Transverse colon (tissue), 3 donors: ENCODE data around the gene LCORL.

Experiments
- POLR2A ChIP-seq: fragments of 450-650 bp; IDR thresholded peaks from one replicate; pipeline ENCODE4 v1.6.1; 2016; ENCODE audit warnings: antibody characterized with exemption, mild to moderate bottlenecking, moderate library complexity
- TF ChIP-seq, protein P1 (sequence below), 5 experiments: fragments of 200-600 bp in 3 of 5; fragments of 450-650 bp in 2 of 5; sonication (generic) in 3 of 5; IDR thresholded peaks; 1 replicate in 2 of 5; 2 replicates in 3 of 5; pipeline ENCODE4 v1.5.1; 2016 to 2017; ENCODE audit warnings: antibody characterized with exemption in 5 of 5, inconsistent platforms in 3 of 5, mild to moderate bottlenecking in 2 of 5, moderate library complexity in 1 of 5

DNA sequence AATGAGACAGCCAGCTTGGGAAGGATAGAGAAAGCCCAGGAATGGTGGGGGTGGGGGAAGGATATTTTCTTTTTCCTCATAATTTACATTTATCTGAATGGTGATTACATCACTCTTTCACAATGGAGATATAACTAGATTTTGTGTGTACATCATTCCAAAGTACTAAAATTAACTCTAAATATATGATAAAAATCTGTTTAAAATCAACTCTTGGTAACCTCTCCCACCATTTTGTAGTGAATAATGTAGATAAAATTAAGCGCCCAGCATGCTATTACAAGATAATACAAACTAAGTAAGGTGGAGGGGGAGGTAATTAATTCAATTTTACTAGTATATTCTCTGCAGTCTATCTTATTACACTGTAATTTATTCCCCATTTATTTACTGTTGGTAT is 131.9 kb downstream of the LCORL start:
- TF ChIP-seq, protein P1, sequence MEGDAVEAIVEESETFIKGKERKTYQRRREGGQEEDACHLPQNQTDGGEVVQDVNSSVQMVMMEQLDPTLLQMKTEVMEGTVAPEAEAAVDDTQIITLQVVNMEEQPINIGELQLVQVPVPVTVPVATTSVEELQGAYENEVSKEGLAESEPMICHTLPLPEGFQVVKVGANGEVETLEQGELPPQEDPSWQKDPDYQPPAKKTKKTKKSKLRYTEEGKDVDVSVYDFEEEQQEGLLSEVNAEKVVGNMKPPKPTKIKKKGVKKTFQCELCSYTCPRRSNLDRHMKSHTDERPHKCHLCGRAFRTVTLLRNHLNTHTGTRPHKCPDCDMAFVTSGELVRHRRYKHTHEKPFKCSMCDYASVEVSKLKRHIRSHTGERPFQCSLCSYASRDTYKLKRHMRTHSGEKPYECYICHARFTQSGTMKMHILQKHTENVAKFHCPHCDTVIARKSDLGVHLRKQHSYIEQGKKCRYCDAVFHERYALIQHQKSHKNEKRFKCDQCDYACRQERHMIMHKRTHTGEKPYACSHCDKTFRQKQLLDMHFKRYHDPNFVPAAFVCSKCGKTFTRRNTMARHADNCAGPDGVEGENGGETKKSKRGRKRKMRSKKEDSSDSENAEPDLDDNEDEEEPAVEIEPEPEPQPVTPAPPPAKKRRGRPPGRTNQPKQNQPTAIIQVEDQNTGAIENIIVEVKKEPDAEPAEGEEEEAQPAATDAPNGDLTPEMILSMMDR (IDR thresholded peaks at IDR 0.05): no peak
- TF ChIP-seq POLR2A: no peak
